GM08714 (cell line): ENCODE measurements around the gene MLST8.
"Not testable (repeated sequence)": the region's sequence is repeated elsewhere in the genome, so short reads cannot be mapped to it uniquely, and the experiment has no call there.

Experiments
- H3K4me3 ChIP-seq: fragments of 200-500 bp; sonication (Bioruptor generic); 2 replicates; pipeline ENCODE4 v1.5.1; 2014; ENCODE audit warnings: mild to moderate bottlenecking, low read length, inconsistent platforms
- ZNF274 ChIP-seq: IDR thresholded peaks from 2 replicates; pipeline ENCODE4 v1.6.1; 2012; ENCODE audit warnings: mild to moderate bottlenecking, low read depth, low read length

Gene MLST8

GRCh38 chr16:2190659-2191445, 14.4 kb upstream of the MLST8 start:
- no peak for TF ChIP-seq ZNF274

GRCh38 chr16:2191446-2191706, 13.9 kb upstream of the MLST8 start:
- no peak overlapping the region for H3K4me3 ChIP-seq
- no peak for TF ChIP-seq ZNF274

More at GRCh38 chr16:2190659-2191445, 14.4 kb upstream of the MLST8 start:
- H3K4me3 ChIP-seq: no peak overlapping the region

- no peak overlapping the region for H3K4me3 ChIP-seq
- no peak for TF ChIP-seq ZNF274
These were observed 11.0 kb upstream of the MLST8 start for GRCh38 chr16:2194166-2194834.

GRCh38 chr16:2194852-2195321, 10.4 kb upstream of the MLST8 start:
- no peak for TF ChIP-seq ZNF274
- H3K4me3 ChIP-seq: no peak overlapping the region

- no peak overlapping the region for H3K4me3 ChIP-seq
- no peak for TF ChIP-seq ZNF274
These were observed 9.7 kb upstream of the MLST8 start for GRCh38 chr16:2195322-2196161.

- TF ChIP-seq ZNF274: no peak
- H3K4me3 ChIP-seq: no peak within 1 kb of the TSS
These were observed 8.9 kb upstream of the MLST8 start, which contains the start of gene CASKIN1 for GRCh38 chr16:2196162-2196980. TSS of gene CASKIN1 (minus strand) at chr16:2196605. CDS start at chr16:2196432, 173 bp downstream.

GRCh38 chr16:2196981-2197511, 8.2 kb upstream of the MLST8 start:
- H3K4me3 ChIP-seq: no peak overlapping the region
- no peak for TF ChIP-seq ZNF274

- H3K4me3 ChIP-seq: no peak overlapping the region
- no peak for TF ChIP-seq ZNF274
These were observed 7.5 kb upstream of the MLST8 start for GRCh38 chr16:2197765-2198164.

GRCh38 chr16:2198283-2198682, 7.0 kb upstream of the MLST8 start:
- no peak for TF ChIP-seq ZNF274
- no peak overlapping the region for H3K4me3 ChIP-seq

- TF ChIP-seq ZNF274: no peak
- no peak overlapping the region for H3K4me3 ChIP-seq
These were observed 6.2 kb upstream of the MLST8 start for GRCh38 chr16:2199095-2199494.

- TF ChIP-seq ZNF274: no peak
- no peak overlapping the region for H3K4me3 ChIP-seq
These were observed 5.6 kb upstream of the MLST8 start for GRCh38 chr16:2199621-2200139.

- H3K4me3 ChIP-seq: no peak overlapping the region
- TF ChIP-seq ZNF274: no peak
These were observed 4.9 kb upstream of the MLST8 start for GRCh38 chr16:2200313-2200712.

- not testable (repeated sequence) for H3K4me3 ChIP-seq
These were observed 2.0 kb upstream of the MLST8 start for GRCh38 chr16:2203119-2203688.
